ENCODE results near the gene FETUB.

FETUB gene

DNA sequence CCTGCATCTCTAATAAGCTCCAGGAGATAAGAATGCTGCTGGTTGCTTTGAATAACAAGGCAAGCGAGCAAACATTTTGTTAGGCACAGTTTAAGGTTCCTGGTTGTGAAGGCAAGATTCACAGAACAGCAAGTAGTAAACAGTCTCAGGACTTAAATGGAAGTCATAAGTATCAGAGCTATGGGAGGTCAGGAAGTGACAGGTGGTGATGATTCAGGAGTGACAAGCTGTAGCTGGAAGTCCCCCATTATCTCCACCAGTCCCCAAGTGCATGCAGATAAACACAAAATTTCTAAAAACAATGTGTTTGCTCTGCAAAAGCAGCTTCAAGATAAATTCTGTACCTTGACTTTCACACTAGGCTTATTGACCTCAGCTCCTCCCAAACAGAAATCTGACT, 3.3 kb downstream of the FETUB start:
- H3K4me3 ChIP-seq (ENCODE audit: low read depth, low read length): no peak overlapping the region
- H3K27ac ChIP-seq (ENCODE audit: extremely low read depth, low read depth, low read length): no peak overlapping the region
- H3K36me3 ChIP-seq (ENCODE audit: control insufficient read depth in 2 of 2, insufficient read depth in 1 of 2, low read length in 2 of 2): no peaks in the 10 kb centered on the region
- TF ChIP-seq ZNF239 (tag by site-specific recombination; IDR thresholded peaks at IDR 0.05) (no peak), ZNF324 (tag by site-specific recombination; IDR thresholded peaks at IDR 0.05) (no peak), ZNF600 (tag by site-specific recombination; IDR thresholded peaks at IDR 0.05) (no peak), ZNF335 (tag by site-specific recombination; conservative IDR thresholded peaks at IDR 0.05) (no peak), ZNF610 (tag by site-specific recombination; IDR thresholded peaks at IDR 0.05; ENCODE audit: borderline replicate concordance) (no peak), SCRT2 (tag by site-specific recombination; IDR thresholded peaks at IDR 0.05) (no peak), SP7 (tag by site-specific recombination; IDR thresholded peaks at IDR 0.05) (no peak), ZFP69B (tag by site-specific recombination; IDR thresholded peaks at IDR 0.05) (no peak), SP2 (tag by site-specific recombination; IDR thresholded peaks at IDR 0.05) (no peak), FEZF1 (tag by site-specific recombination; IDR thresholded peaks at IDR 0.05) (no peak), ZNF10 (tag by site-specific recombination; IDR thresholded peaks at IDR 0.05) (no peak), ZNF791 (tag by site-specific recombination; IDR thresholded peaks at IDR 0.05) (no peak), ZNF707 (tag by site-specific recombination; IDR thresholded peaks at IDR 0.05) (no peak), ZNF416 (tag by site-specific recombination; IDR thresholded peaks at IDR 0.05) (no peak)
- TF ChIP-seq, protein P1, sequence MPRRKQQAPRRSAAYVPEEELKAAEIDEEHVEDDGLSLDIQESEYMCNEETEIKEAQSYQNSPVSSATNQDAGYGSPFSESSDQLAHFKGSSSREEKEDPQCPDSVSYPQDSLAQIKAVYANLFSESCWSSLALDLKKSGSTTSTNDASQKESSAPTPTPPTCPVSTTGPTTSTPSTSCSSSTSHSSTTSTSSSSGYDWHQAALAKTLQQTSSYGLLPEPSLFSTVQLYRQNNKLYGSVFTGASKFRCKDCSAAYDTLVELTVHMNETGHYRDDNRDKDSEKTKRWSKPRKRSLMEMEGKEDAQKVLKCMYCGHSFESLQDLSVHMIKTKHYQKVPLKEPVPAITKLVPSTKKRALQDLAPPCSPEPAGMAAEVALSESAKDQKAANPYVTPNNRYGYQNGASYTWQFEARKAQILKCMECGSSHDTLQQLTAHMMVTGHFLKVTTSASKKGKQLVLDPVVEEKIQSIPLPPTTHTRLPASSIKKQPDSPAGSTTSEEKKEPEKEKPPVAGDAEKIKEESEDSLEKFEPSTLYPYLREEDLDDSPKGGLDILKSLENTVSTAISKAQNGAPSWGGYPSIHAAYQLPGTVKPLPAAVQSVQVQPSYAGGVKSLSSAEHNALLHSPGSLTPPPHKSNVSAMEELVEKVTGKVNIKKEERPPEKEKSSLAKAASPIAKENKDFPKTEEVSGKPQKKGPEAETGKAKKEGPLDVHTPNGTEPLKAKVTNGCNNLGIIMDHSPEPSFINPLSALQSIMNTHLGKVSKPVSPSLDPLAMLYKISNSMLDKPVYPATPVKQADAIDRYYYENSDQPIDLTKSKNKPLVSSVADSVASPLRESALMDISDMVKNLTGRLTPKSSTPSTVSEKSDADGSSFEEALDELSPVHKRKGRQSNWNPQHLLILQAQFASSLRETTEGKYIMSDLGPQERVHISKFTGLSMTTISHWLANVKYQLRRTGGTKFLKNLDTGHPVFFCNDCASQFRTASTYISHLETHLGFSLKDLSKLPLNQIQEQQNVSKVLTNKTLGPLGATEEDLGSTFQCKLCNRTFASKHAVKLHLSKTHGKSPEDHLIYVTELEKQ (tag by site-specific recombination; IDR thresholded peaks at IDR 0.05; ENCODE audit: borderline replicate concordance): no peak
- TF ChIP-seq, protein P2, sequence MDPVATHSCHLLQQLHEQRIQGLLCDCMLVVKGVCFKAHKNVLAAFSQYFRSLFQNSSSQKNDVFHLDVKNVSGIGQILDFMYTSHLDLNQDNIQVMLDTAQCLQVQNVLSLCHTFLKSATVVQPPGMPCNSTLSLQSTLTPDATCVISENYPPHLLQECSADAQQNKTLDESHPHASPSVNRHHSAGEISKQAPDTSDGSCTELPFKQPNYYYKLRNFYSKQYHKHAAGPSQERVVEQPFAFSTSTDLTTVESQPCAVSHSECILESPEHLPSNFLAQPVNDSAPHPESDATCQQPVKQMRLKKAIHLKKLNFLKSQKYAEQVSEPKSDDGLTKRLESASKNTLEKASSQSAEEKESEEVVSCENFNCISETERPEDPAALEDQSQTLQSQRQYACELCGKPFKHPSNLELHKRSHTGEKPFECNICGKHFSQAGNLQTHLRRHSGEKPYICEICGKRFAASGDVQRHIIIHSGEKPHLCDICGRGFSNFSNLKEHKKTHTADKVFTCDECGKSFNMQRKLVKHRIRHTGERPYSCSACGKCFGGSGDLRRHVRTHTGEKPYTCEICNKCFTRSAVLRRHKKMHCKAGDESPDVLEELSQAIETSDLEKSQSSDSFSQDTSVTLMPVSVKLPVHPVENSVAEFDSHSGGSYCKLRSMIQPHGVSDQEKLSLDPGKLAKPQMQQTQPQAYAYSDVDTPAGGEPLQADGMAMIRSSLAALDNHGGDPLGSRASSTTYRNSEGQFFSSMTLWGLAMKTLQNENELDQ (tag by site-specific recombination; IDR thresholded peaks at IDR 0.05; ENCODE audit: low read depth): no peak
- TF ChIP-seq, protein P3, sequence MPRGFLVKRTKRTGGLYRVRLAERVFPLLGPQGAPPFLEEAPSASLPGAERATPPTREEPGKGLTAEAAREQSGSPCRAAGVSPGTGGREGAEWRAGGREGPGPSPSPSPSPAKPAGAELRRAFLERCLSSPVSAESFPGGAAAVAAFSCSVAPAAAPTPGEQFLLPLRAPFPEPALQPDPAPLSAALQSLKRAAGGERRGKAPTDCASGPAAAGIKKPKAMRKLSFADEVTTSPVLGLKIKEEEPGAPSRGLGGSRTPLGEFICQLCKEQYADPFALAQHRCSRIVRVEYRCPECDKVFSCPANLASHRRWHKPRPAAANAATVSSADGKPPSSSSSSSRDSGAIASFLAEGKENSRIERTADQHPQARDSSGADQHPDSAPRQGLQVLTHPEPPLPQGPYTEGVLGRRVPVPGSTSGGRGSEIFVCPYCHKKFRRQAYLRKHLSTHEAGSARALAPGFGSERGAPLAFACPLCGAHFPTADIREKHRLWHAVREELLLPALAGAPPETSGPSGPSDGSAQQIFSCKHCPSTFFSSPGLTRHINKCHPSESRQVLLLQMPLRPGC (tag by site-specific recombination; IDR thresholded peaks at IDR 0.05): no peak
- TF ChIP-seq, protein P4, sequence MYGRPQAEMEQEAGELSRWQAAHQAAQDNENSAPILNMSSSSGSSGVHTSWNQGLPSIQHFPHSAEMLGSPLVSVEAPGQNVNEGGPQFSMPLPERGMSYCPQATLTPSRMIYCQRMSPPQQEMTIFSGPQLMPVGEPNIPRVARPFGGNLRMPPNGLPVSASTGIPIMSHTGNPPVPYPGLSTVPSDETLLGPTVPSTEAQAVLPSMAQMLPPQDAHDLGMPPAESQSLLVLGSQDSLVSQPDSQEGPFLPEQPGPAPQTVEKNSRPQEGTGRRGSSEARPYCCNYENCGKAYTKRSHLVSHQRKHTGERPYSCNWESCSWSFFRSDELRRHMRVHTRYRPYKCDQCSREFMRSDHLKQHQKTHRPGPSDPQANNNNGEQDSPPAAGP (tag by site-specific recombination; IDR thresholded peaks at IDR 0.05): no peak
- TF ChIP-seq, protein P5, sequence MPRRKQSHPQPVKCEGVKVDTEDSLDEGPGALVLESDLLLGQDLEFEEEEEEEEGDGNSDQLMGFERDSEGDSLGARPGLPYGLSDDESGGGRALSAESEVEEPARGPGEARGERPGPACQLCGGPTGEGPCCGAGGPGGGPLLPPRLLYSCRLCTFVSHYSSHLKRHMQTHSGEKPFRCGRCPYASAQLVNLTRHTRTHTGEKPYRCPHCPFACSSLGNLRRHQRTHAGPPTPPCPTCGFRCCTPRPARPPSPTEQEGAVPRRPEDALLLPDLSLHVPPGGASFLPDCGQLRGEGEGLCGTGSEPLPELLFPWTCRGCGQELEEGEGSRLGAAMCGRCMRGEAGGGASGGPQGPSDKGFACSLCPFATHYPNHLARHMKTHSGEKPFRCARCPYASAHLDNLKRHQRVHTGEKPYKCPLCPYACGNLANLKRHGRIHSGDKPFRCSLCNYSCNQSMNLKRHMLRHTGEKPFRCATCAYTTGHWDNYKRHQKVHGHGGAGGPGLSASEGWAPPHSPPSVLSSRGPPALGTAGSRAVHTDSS (tag by site-specific recombination; IDR thresholded peaks at IDR 0.05): no peak
- H3K4me1 ChIP-seq (ENCODE audit: control insufficient read depth, insufficient read depth, low read length): no peaks in the 10 kb centered on the region
- CTCF ChIA-PET: interaction anchor here (0.8 kb wide), 1 partner anchor 27 kb away, joined by 3 read pairs; no protein-coding TSS in a partner anchor
- POLR2A ChIA-PET: no interaction called here
- no peaks in the 10 kb centered on the region for H3K9me3 ChIP-seq (ENCODE audit: control insufficient read depth, insufficient read depth, low read depth, low read length)
